DND-41 (cell line): ENCODE results near the gene CWF19L1.

Experiments
- CTCF ChIP-seq: IDR thresholded peaks from 2 replicates; pipeline ENCODE4 v1.5.1; 2012; ENCODE audit warnings: borderline replicate concordance, low read length, moderate library complexity, mild to moderate bottlenecking; ENCODE audit not compliant: poor library complexity, severe bottlenecking; ENCODE audit errors: extremely low read depth
- EZH2 ChIP-seq: IDR thresholded peaks from 3 replicates; pipeline ENCODE4 v1.6.1; 2012; ENCODE audit warnings: borderline replicate concordance, low read depth, mild to moderate bottlenecking, moderate library complexity, low read length, inconsistent platforms; ENCODE audit not compliant: severe bottlenecking

DNA sequence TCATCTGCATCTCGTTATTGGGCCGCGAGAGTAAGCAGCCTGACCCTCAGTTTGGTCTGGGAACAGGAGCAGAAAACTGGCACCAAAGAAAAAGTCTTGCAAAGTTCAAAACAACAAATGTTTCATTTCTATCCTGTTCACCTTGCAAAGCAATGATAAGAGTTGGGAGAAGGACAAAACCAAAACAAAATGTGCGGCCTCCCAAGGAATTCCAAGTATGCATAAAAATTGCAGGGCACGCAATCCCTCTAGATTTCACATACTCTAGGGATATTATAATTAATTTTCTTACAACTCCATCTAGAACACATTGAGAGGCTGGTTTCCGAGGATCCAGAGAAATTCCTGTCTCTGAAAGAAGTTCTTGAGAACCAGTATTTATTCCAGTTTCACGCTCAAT is 58.1 kb downstream of the CWF19L1 start:
- no peak for TF ChIP-seq CTCF
- TF ChIP-seq EZH2, result no peak
